ENCODE results near the gene ITCH.
"Not testable (repeated sequence)": the region's sequence is repeated elsewhere in the genome, so short reads cannot be mapped to it uniquely, and the experiment has no call there.

Gene ITCH

GRCh38 chr20:34363062-34363464, at the start of gene ITCH:
ITCH (plus strand) TSS chr20:34363273; CDS start chr20:34393812, 30,539 bp downstream.
- peak; percentile 92 for DNase-seq

GRCh38 chr20:34315236-34315635, 47.8 kb upstream of the ITCH start:
- DNase-seq: no peak

- DNase-seq: no peak
These were observed 46.8 kb upstream of the ITCH start for GRCh38 chr20:34316196-34316814.

- no peak for DNase-seq
These were observed 44.2 kb upstream of the ITCH start for GRCh38 chr20:34318609-34319443.

- no peak for DNase-seq
These were observed 42.2 kb upstream of the ITCH start for GRCh38 chr20:34320861-34321260.

GRCh38 chr20:34322267-34323105, 40.6 kb upstream of the ITCH start:
- no peak for DNase-seq

- DNase-seq: no peak
These were observed 38.5 kb upstream of the ITCH start for GRCh38 chr20:34324541-34324940.

GRCh38 chr20:34328207-34328606, 34.9 kb upstream of the ITCH start:
- DNase-seq: not testable (repeated sequence)

- no peak for DNase-seq
These were observed 34.0 kb upstream of the ITCH start for GRCh38 chr20:34328928-34329677.

- not testable (repeated sequence) for DNase-seq
These were observed 32.1 kb upstream of the ITCH start for GRCh38 chr20:34330861-34331544.

GRCh38 chr20:34331838-34332237, 31.2 kb upstream of the ITCH start:
- no peak for DNase-seq

- DNase-seq: no peak
These were observed 30.7 kb upstream of the ITCH start for GRCh38 chr20:34332262-34332920.

GRCh38 chr20:34333786-34334185, 29.3 kb upstream of the ITCH start:
- no peak for DNase-seq

- no peak for DNase-seq
These were observed 28.2 kb upstream of the ITCH start for GRCh38 chr20:34334654-34335407.

- DNase-seq: no peak
These were observed 25.5 kb upstream of the ITCH start for GRCh38 chr20:34337544-34337943.

- DNase-seq: no peak
These were observed 24.9 kb upstream of the ITCH start for GRCh38 chr20:34337982-34338726.

GRCh38 chr20:34340726-34341125, 22.3 kb upstream of the ITCH start:
- DNase-seq: not testable (repeated sequence)

GRCh38 chr20:34341199-34341598, 21.9 kb upstream of the ITCH start:
- DNase-seq: not testable (repeated sequence)

- no peak for DNase-seq
These were observed 19.4 kb upstream of the ITCH start for GRCh38 chr20:34343458-34344211.

Data from activated T-cell treated with anti-CD3 and anti-CD28 coated beads, Interleukin-2, amount 50 U/mL, for 1 hour (primary cell).